ENCODE results near the gene DOHH.

The DOHH gene

GRCh38 chr19:3471954-3472655 lies 28.4 kb downstream of the DOHH start:
- no peak for DNase-seq
- no peak overlapping the region for H3K9ac ChIP-seq (ENCODE audit: low read length)
- H4K5ac ChIP-seq (ENCODE audit: low read length), result no peak overlapping the region
- H2BK120ac ChIP-seq (ENCODE audit: low read depth, low read length), result no peak overlapping the region
- no peak overlapping the region for H3K4ac ChIP-seq (ENCODE audit: low read depth, low read length)
- H3K79me2 ChIP-seq (ENCODE audit: control insufficient read depth, insufficient read depth, low read length), result no peaks in the 10 kb centered on the region
- H4K8ac ChIP-seq (ENCODE audit: low read depth, low read length), result no peak overlapping the region
- no peak overlapping the region for H2BK15ac ChIP-seq (replicated peaks; ENCODE audit: low read depth)
- no peak overlapping the region for H3K27ac ChIP-seq (ENCODE audit: low read depth, low read length)
- no peaks in the 10 kb centered on the region for H3K27me3 ChIP-seq (ENCODE audit: insufficient read depth, low read length, poor library complexity)
- no peak overlapping the region for H2BK5ac ChIP-seq (ENCODE audit: low read length)
- no peaks in the 10 kb centered on the region for H3K36me3 ChIP-seq (ENCODE audit: control insufficient read depth, insufficient read depth, low read length)
- no CpG with 5 or more reads among the region's 24 CpGs for WGBS (ENCODE audit: extremely low coverage, insufficient coverage, low lambda C conversion rate)
- no peak overlapping the region for H3K18ac ChIP-seq (ENCODE audit: low read length)
- no peak overlapping the region for H2AK5ac ChIP-seq (ENCODE audit: low read length)
- H3K23ac ChIP-seq (ENCODE audit: low read length), result no peak overlapping the region
- no peak overlapping the region for H3K56ac ChIP-seq (ENCODE audit: low read length)
- no peak overlapping the region for H3K4me2 ChIP-seq (ENCODE audit: low read length)
- H3K4me1 ChIP-seq (ENCODE audit: control insufficient read depth, low read depth, low read length), result no peaks in the 10 kb centered on the region
- no peaks in the 10 kb centered on the region for H3K79me1 ChIP-seq (ENCODE audit: low read length)
- H3K4me3 ChIP-seq (ENCODE audit: low read length), result no peak overlapping the region

GRCh38 chr19:3470500-3471128 lies 29.9 kb downstream of the DOHH start:
- Histone ChIP-seq H3K4me1 (ENCODE audit: control insufficient read depth, low read depth, low read length) (no peaks in the 10 kb centered on the region), H3K36me3 (ENCODE audit: control insufficient read depth, insufficient read depth, low read length) (no peaks in the 10 kb centered on the region), H3K18ac (ENCODE audit: low read length) (no peak overlapping the region), H2BK120ac (ENCODE audit: low read depth, low read length) (no peak overlapping the region), H3K9ac (ENCODE audit: low read length) (no peak overlapping the region), H3K23ac (ENCODE audit: low read length) (no peak overlapping the region), H4K8ac (ENCODE audit: low read depth, low read length) (no peak overlapping the region), H3K56ac (ENCODE audit: low read length) (no peak overlapping the region), H2BK5ac (ENCODE audit: low read length) (no peak overlapping the region), H3K27me3 (ENCODE audit: insufficient read depth, low read length, poor library complexity) (no peaks in the 10 kb centered on the region), H3K4me2 (ENCODE audit: low read length) (no peak overlapping the region), H2BK15ac (replicated peaks; ENCODE audit: low read depth) (no peak overlapping the region), H4K5ac (ENCODE audit: low read length) (no peak overlapping the region), H3K79me2 (ENCODE audit: control insufficient read depth, insufficient read depth, low read length) (no peaks in the 10 kb centered on the region), H3K4me3 (ENCODE audit: low read length) (no peak overlapping the region), H2AK5ac (ENCODE audit: low read length) (no peak overlapping the region), H3K4ac (ENCODE audit: low read depth, low read length) (no peak overlapping the region), H3K27ac (ENCODE audit: low read depth, low read length) (no peak overlapping the region), H3K79me1 (ENCODE audit: low read length) (no peaks in the 10 kb centered on the region)
- no peak for DNase-seq
- WGBS (ENCODE audit: extremely low coverage, insufficient coverage, low lambda C conversion rate), result no CpG with 5 or more reads among the region's 11 CpGs

DNA sequence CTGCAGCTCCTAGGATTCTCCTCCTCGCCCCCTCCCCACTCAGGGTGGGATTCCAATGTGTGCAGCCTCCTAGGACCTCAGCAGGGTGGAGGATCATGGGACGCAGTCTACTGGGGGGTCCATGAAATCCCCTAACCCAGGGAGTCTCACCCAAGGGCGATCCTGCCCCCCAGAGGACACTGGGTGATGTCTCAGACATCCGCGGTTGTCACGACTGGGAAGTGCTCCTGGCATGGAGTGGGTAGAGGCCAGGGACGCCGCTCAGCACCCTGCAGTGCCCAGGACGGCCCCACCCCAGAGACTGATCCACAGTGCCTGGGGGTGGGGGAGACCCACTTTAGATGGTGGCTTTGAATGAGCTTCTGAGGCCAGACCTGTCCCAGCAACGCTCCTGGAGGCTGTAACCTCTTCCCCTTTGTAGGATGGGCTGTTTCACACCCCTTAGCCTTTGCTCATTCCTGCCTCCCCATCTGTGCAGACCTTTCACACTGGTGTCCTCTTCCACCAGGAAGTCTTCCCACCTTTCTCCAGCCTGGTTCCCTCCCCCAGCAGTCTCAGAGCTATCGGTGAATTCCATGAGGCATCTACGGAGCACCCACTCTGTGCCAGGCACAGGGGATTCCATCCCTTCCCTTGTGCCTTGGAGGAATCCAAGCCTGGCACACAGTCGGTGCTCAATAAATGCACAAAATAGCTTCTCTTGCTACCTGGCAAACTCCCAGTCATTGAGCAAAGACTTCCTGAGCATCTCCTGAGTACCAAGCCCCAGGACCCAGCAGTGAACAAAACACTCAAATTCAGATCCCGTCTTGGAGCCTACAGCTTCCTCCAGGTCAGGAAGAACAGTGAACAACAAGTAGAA lies 30.6 kb downstream of the DOHH start:
- Histone ChIP-seq H2BK5ac (ENCODE audit: low read length) (no peak overlapping the region), H3K27me3 (ENCODE audit: insufficient read depth, low read length, poor library complexity) (no peaks in the 10 kb centered on the region), H3K4me1 (ENCODE audit: control insufficient read depth, low read depth, low read length) (no peaks in the 10 kb centered on the region), H3K4me3 (ENCODE audit: low read length) (no peak overlapping the region), H4K5ac (ENCODE audit: low read length) (no peak overlapping the region), H3K4me2 (ENCODE audit: low read length) (no peak overlapping the region), H3K18ac (ENCODE audit: low read length) (no peak overlapping the region), H2AK5ac (ENCODE audit: low read length) (no peak overlapping the region), H3K79me2 (ENCODE audit: control insufficient read depth, insufficient read depth, low read length) (no peaks in the 10 kb centered on the region), H4K8ac (ENCODE audit: low read depth, low read length) (no peak overlapping the region), H3K23ac (ENCODE audit: low read length) (no peak overlapping the region), H3K27ac (ENCODE audit: low read depth, low read length) (no peak overlapping the region), H3K4ac (ENCODE audit: low read depth, low read length) (no peak overlapping the region), H3K36me3 (ENCODE audit: control insufficient read depth, insufficient read depth, low read length) (no peaks in the 10 kb centered on the region), H3K79me1 (ENCODE audit: low read length) (no peaks in the 10 kb centered on the region), H3K9ac (ENCODE audit: low read length) (no peak overlapping the region), H2BK120ac (ENCODE audit: low read depth, low read length) (no peak overlapping the region), H3K56ac (ENCODE audit: low read length) (peak overlapping the region; percentile 19), H2BK15ac (replicated peaks; ENCODE audit: low read depth) (no peak overlapping the region)
- no CpG with 5 or more reads among the region's 14 CpGs for WGBS (ENCODE audit: extremely low coverage, insufficient coverage, low lambda C conversion rate)
- no peak for DNase-seq

GRCh38 chr19:3468211-3468610 lies 32.3 kb downstream of the DOHH start:
- Histone ChIP-seq H3K79me2 (ENCODE audit: control insufficient read depth, insufficient read depth, low read length) (no peaks in the 10 kb centered on the region), H4K8ac (ENCODE audit: low read depth, low read length) (no peak overlapping the region), H3K27ac (ENCODE audit: low read depth, low read length) (no peak overlapping the region), H3K56ac (ENCODE audit: low read length) (no peak overlapping the region), H2BK120ac (ENCODE audit: low read depth, low read length) (no peak overlapping the region), H2BK5ac (ENCODE audit: low read length) (no peak overlapping the region), H3K79me1 (ENCODE audit: low read length) (no peaks in the 10 kb centered on the region), H3K36me3 (ENCODE audit: control insufficient read depth, insufficient read depth, low read length) (no peaks in the 10 kb centered on the region), H2AK5ac (ENCODE audit: low read length) (no peak overlapping the region), H3K18ac (ENCODE audit: low read length) (no peak overlapping the region), H3K4me3 (ENCODE audit: low read length) (no peak overlapping the region), H3K23ac (ENCODE audit: low read length) (no peak overlapping the region), H3K4ac (ENCODE audit: low read depth, low read length) (no peak overlapping the region), H4K5ac (ENCODE audit: low read length) (no peak overlapping the region), H3K4me2 (ENCODE audit: low read length) (no peak overlapping the region), H3K27me3 (ENCODE audit: insufficient read depth, low read length, poor library complexity) (no peaks in the 10 kb centered on the region), H3K9ac (ENCODE audit: low read length) (no peak overlapping the region), H2BK15ac (replicated peaks; ENCODE audit: low read depth) (no peak overlapping the region), H3K4me1 (ENCODE audit: control insufficient read depth, low read depth, low read length) (no peaks in the 10 kb centered on the region)
- no peak for DNase-seq
- no CpG with 5 or more reads among the region's 3 CpGs for WGBS (ENCODE audit: extremely low coverage, insufficient coverage, low lambda C conversion rate)

DNA sequence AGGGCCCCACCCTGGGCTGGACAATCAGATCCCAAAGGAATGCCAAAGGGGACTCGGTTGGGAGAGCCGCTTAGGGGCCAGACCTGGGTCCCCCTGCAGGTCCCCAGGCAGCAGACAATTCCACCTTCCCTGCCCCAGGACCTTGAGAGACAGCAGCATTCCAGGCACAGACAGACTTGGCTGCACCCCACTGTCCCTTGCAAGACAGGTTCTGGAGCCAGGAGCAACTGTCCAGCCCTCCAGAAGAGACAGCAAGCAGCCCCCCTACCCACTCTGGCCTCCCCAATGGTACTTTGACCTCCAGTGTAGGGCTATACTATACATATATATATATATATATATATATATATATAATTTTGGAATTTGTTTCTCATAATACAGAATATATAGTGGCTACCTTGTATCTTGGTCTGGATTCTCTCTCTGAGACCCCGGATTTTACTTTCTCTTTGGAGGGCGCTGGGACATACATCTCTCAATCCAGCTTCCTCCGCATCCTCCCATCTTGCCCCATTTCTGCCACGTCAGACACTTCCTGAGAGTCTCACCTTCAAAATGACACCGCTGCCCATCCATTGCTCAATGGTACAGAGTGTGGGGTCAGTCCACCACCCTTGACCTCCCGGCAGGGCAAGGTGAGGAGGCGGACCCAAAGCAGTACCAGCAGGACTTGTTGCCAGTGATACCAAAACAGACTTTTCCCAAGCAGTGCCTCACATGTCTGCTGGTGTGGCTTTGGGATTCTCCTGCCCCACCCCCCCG lies 32.9 kb downstream of the DOHH start:
- Histone ChIP-seq H4K5ac (ENCODE audit: low read length) (no peak overlapping the region), H4K8ac (ENCODE audit: low read depth, low read length) (no peak overlapping the region), H3K36me3 (ENCODE audit: control insufficient read depth, insufficient read depth, low read length) (no peaks in the 10 kb centered on the region), H3K4ac (ENCODE audit: low read depth, low read length) (no peak overlapping the region), H3K4me3 (ENCODE audit: low read length) (no peak overlapping the region), H3K18ac (ENCODE audit: low read length) (no peak overlapping the region), H3K9ac (ENCODE audit: low read length) (no peak overlapping the region), H3K4me1 (ENCODE audit: control insufficient read depth, low read depth, low read length) (no peaks in the 10 kb centered on the region), H3K27me3 (ENCODE audit: insufficient read depth, low read length, poor library complexity) (no peaks in the 10 kb centered on the region), H3K23ac (ENCODE audit: low read length) (no peak overlapping the region), H2BK120ac (ENCODE audit: low read depth, low read length) (no peak overlapping the region), H3K27ac (ENCODE audit: low read depth, low read length) (no peak overlapping the region), H2BK5ac (ENCODE audit: low read length) (no peak overlapping the region), H3K4me2 (ENCODE audit: low read length) (no peak overlapping the region), H3K56ac (ENCODE audit: low read length) (no peak overlapping the region), H2BK15ac (replicated peaks; ENCODE audit: low read depth) (no peak overlapping the region), H3K79me2 (ENCODE audit: control insufficient read depth, insufficient read depth, low read length) (no peaks in the 10 kb centered on the region), H2AK5ac (ENCODE audit: low read length) (no peak overlapping the region), H3K79me1 (ENCODE audit: low read length) (no peaks in the 10 kb centered on the region)
- DNase-seq, result no peak
- no CpG with 5 or more reads among the region's 10 CpGs for WGBS (ENCODE audit: extremely low coverage, insufficient coverage, low lambda C conversion rate)

Data from mesendoderm (in vitro differentiated cells).